ENCODE measurements around the gene C1GALT1.
A peak's percentile ranks its signal among the peaks of the same experiment; 100 is the strongest.
"Not testable (repeated sequence)": the region's sequence is repeated elsewhere in the genome, so short reads cannot be mapped to it uniquely, and the experiment has no call there.

Gene C1GALT1

DNA sequence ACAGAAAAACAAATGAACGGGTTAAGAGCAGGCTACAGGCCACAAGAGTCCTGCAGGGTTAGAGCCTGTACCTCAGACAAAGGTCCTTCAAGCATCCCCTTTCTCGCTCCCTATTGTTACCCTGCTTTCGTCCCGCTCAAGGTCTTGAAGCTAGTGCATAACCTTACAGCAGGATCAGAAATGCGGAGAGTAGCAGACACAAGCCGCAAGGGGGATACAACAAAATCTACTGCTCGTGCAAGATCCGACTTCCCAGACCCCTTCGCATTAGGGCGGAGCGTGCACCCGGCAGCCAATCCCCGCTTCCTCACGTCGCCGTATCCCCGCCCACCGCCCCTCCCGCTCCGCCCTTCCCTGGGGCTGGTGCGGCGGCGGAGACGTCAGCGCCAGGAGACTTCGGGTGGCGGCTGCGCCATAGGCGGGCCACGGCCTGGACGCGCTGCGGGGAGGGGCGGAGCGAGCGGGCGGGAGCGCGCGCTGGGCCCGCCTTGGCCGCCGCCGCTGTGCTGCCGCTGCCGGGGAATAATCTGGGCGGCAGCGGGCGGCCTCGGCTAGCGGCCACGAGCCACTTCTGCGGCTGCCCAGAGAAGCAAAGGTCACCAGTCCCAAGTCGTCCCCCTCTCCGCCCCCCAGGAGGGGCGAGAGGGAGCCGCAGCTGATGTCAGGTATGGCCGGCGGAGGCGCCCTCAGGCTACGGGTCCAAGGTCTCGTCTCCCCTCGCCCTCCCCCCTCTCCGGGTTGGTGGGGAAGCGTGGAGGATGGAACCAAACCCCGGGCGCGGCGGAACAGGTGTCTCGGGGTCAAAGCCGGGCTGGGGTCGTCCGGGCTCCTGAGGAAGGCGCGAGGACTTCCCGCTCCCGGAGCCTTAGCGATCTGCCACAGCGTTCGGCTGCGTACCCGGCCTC, at the start of gene C1GALT1:
Gene C1GALT1 (plus strand): TSS at position 389 of the 905 bp plus-strand sequence. CDS start 51,776 bp downstream, outside the sequence.
- H2AFZ ChIP-seq (ENCODE audit: low read length) = peak within 1 kb of the TSS; percentile 80
- peak; percentile 96 for DNase-seq
- peak within 1 kb of the TSS; percentile 96 for H3K27ac ChIP-seq (ENCODE audit: low read length)

DNA sequence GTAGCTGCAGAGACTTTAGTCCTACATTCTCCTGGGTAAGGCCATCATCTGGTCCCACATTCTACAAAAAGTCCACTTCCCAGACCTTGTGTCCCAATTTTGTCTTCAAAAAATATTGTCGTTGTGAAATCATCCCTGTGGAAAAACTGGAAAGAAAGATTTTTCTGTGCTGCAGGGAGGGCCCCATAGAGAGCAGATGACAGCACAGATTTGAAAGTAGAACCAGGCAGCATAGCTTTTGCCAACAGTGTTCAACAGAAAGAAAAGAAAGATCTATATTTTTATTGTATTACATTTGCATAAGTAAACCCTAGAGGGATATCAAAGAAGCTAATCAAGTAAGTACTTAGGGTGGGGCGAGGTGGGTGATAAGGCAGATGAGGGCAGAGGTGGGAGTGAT, 48.3 kb upstream of the C1GALT1 start:
- TF ChIP-seq EZH2phosphoT487 (IDR thresholded peaks at IDR 0.05; ENCODE audit: low read length) (no peak), EZH2 (optimal IDR thresholded peaks at IDR 0.05; ENCODE audit: low read depth, low read length) (no peak)
- TF ChIP-seq, protein P1, sequence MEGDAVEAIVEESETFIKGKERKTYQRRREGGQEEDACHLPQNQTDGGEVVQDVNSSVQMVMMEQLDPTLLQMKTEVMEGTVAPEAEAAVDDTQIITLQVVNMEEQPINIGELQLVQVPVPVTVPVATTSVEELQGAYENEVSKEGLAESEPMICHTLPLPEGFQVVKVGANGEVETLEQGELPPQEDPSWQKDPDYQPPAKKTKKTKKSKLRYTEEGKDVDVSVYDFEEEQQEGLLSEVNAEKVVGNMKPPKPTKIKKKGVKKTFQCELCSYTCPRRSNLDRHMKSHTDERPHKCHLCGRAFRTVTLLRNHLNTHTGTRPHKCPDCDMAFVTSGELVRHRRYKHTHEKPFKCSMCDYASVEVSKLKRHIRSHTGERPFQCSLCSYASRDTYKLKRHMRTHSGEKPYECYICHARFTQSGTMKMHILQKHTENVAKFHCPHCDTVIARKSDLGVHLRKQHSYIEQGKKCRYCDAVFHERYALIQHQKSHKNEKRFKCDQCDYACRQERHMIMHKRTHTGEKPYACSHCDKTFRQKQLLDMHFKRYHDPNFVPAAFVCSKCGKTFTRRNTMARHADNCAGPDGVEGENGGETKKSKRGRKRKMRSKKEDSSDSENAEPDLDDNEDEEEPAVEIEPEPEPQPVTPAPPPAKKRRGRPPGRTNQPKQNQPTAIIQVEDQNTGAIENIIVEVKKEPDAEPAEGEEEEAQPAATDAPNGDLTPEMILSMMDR (IDR thresholded peaks at IDR 0.05; ENCODE audit: low read length) = no peak
- Histone ChIP-seq H3K4me2 (ENCODE audit: low read depth, low read length) (no peak overlapping the region), H2AFZ (ENCODE audit: low read length) (no peak overlapping the region), H3K36me3 (replicated peaks; ENCODE audit: insufficient read depth, low read length) (no peaks in the 10 kb centered on the region), H3K9ac (ENCODE audit: low read length) (no peak overlapping the region), H3K79me2 (ENCODE audit: low read length) (no peaks in the 10 kb centered on the region), H3K9me2 (replicated peaks; ENCODE audit: insufficient read depth, low read length) (no peaks in the 10 kb centered on the region), H3K4me3 (ENCODE audit: low read length) (no peak overlapping the region), H3K4me1 (ENCODE audit: low read length) (peaks cover 5% of the 10 kb centered on the region; the same call in 1 of the 2 replicates), H4K20me1 (ENCODE audit: insufficient read depth, low read length) (no peaks in the 10 kb centered on the region), H3K27me3 (replicated peaks; ENCODE audit: insufficient read depth, low read length) (no peaks in the 10 kb centered on the region), H3K9me3 (replicated peaks; ENCODE audit: insufficient read depth, low read length) (no peaks in the 10 kb centered on the region), H3F3A (ENCODE audit: insufficient read depth, low read length) (peaks cover 5% of the 10 kb centered on the region), H3K27ac (ENCODE audit: low read length) (no peak overlapping the region)
- no peak for DNase-seq

More for the DNA sequence above, at the start of gene C1GALT1:
- no peaks in the 10 kb centered on the region for H3K27me3 ChIP-seq (replicated peaks; ENCODE audit: insufficient read depth, low read length)
- peaks cover 26% of the 10 kb centered on the region for H3F3A ChIP-seq (ENCODE audit: insufficient read depth, low read length)
- TF ChIP-seq EZH2phosphoT487 (IDR thresholded peaks at IDR 0.05; ENCODE audit: low read length) = no peak
- TF ChIP-seq, protein P1 (IDR thresholded peaks at IDR 0.05; ENCODE audit: low read length) = peak; percentile 36
- H3K4me1 ChIP-seq (ENCODE audit: low read length) = peaks cover 21% of the 10 kb centered on the region
- peak within 1 kb of the TSS; percentile 85 for H3K9ac ChIP-seq (ENCODE audit: low read length)
- peaks cover 43% of the 10 kb centered on the region for H3K79me2 ChIP-seq (ENCODE audit: low read length)
- peak within 1 kb of the TSS; percentile 73 for H3K4me2 ChIP-seq (ENCODE audit: low read depth, low read length)
- H3K36me3 ChIP-seq (replicated peaks; ENCODE audit: insufficient read depth, low read length) = no peaks in the 10 kb centered on the region
- H3K9me3 ChIP-seq (replicated peaks; ENCODE audit: insufficient read depth, low read length) = no peaks in the 10 kb centered on the region
- H4K20me1 ChIP-seq (ENCODE audit: insufficient read depth, low read length) = no peaks in the 10 kb centered on the region
- H3K9me2 ChIP-seq (replicated peaks; ENCODE audit: insufficient read depth, low read length) = no peaks in the 10 kb centered on the region
- H3K4me3 ChIP-seq (ENCODE audit: low read length) = peak within 1 kb of the TSS; percentile 83

DNA sequence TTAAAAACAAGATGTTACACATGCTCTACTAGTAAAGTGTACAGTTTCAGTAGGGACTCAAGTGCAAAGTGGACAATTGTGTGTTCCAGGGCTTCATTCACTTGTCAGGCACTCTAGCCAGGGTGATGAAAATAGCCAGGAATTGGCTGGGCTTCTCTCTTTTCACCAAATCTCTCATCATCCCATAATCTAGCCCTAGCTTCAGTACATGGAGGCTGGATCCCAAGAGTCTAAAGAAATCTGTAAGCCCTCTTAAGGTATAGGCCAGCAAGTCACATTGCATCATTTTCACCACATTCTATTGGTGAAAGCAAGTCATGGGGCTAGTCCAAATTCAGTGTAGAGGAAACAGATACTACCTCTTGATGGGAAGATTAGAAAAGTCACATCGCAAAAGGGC, 47.3 kb upstream of the C1GALT1 start:
- no peaks in the 10 kb centered on the region for H3K9me3 ChIP-seq (replicated peaks; ENCODE audit: insufficient read depth, low read length)
- no peak for DNase-seq
- no peaks in the 10 kb centered on the region for H3K27me3 ChIP-seq (replicated peaks; ENCODE audit: insufficient read depth, low read length)
- H3K9me2 ChIP-seq (replicated peaks; ENCODE audit: insufficient read depth, low read length) = no peaks in the 10 kb centered on the region
- H3F3A ChIP-seq (ENCODE audit: insufficient read depth, low read length) = peaks cover 5% of the 10 kb centered on the region
- no peaks in the 10 kb centered on the region for H4K20me1 ChIP-seq (ENCODE audit: insufficient read depth, low read length)
- no peaks in the 10 kb centered on the region for H3K79me2 ChIP-seq (ENCODE audit: low read length)
- H3K4me1 ChIP-seq (ENCODE audit: low read length) = peaks cover 5% of the 10 kb centered on the region; the same call in 1 of the 2 replicates
- H3K27ac ChIP-seq (ENCODE audit: low read length) = no peak overlapping the region
- TF ChIP-seq EZH2 (optimal IDR thresholded peaks at IDR 0.05; ENCODE audit: low read depth, low read length) (no peak), EZH2phosphoT487 (IDR thresholded peaks at IDR 0.05; ENCODE audit: low read length) (no peak)
- TF ChIP-seq, protein P1 (IDR thresholded peaks at IDR 0.05; ENCODE audit: low read length) = no peak
- no peak overlapping the region for H2AFZ ChIP-seq (ENCODE audit: low read length)
- no peak overlapping the region for H3K4me3 ChIP-seq (ENCODE audit: low read length)
- no peak overlapping the region for H3K4me2 ChIP-seq (ENCODE audit: low read depth, low read length)
- no peak overlapping the region for H3K9ac ChIP-seq (ENCODE audit: low read length)
- no peaks in the 10 kb centered on the region for H3K36me3 ChIP-seq (replicated peaks; ENCODE audit: insufficient read depth, low read length)

DNA sequence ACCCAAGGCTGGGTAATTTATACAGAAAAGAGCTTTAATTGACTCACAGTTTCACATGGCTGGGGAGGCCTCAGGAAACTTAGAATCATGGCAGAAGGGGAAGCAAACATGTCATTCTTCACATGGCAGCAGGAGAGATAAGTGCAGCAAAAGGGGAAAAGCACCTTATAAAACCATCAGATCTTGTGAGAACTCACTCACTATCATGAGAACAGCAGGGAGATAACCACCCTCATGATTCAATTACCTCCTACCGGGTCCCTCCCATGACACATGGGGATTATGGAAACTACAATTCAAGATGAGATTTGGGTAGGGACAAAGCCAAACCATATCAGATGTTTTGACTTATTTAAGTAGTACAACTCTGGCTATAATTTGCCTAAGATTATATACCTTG, 46.4 kb upstream of the C1GALT1 start:
- not testable (repeated sequence) for H3F3A ChIP-seq (ENCODE audit: insufficient read depth, low read length); H3K4me1 ChIP-seq (ENCODE audit: low read length); H3K79me2 ChIP-seq (ENCODE audit: low read length); DNase-seq; H3K9me2 ChIP-seq (replicated peaks; ENCODE audit: insufficient read depth, low read length); H4K20me1 ChIP-seq (ENCODE audit: insufficient read depth, low read length); H3K36me3 ChIP-seq (replicated peaks; ENCODE audit: insufficient read depth, low read length); H3K27me3 ChIP-seq (replicated peaks; ENCODE audit: insufficient read depth, low read length); H3K9me3 ChIP-seq (replicated peaks; ENCODE audit: insufficient read depth, low read length)
- peak overlapping the region; percentile 73 for H3K27ac ChIP-seq (ENCODE audit: low read length)
- peak overlapping the region; percentile 42; the same call in 1 of the 2 replicates for H3K9ac ChIP-seq (ENCODE audit: low read length)
- H2AFZ ChIP-seq (ENCODE audit: low read length) = peak overlapping the region; percentile 74
- peak overlapping the region; percentile 76 for H3K4me2 ChIP-seq (ENCODE audit: low read depth, low read length)
- peak overlapping the region; percentile 49 for H3K4me3 ChIP-seq (ENCODE audit: low read length)
